Mucosa of stomach (tissue), 1 donor: Measurements from ENCODE around the gene BNC1.

Experiments
- H3K27me3 ChIP-seq: one replicate; pipeline ENCODE4 v1.7.0; 2013; ENCODE audit warnings: mild to moderate bottlenecking, low read length; ENCODE audit not compliant: control insufficient read depth, insufficient read depth
- H3K36me3 ChIP-seq: one replicate; pipeline ENCODE4 v1.7.0; 2013; ENCODE audit warnings: low read length; ENCODE audit not compliant: control insufficient read depth, insufficient read depth
- H3K4me1 ChIP-seq: one replicate; pipeline ENCODE4 v1.7.0; 2013; ENCODE audit warnings: mild to moderate bottlenecking, low read length; ENCODE audit not compliant: control insufficient read depth, insufficient read depth
- H3K4me3 ChIP-seq: one replicate; pipeline ENCODE4 v1.7.0; 2013; ENCODE audit warnings: low read length
- H3K9ac ChIP-seq: one replicate; pipeline ENCODE4 v1.7.0; 2013; ENCODE audit warnings: mild to moderate bottlenecking, low read length, moderate library complexity
- H3K9me3 ChIP-seq: one replicate; pipeline ENCODE4 v1.7.0; 2013; ENCODE audit warnings: mild to moderate bottlenecking, low read length, moderate library complexity; ENCODE audit not compliant: control insufficient read depth
- donor health status: Pancreatic carcinoma.

Gene BNC1

DNA sequence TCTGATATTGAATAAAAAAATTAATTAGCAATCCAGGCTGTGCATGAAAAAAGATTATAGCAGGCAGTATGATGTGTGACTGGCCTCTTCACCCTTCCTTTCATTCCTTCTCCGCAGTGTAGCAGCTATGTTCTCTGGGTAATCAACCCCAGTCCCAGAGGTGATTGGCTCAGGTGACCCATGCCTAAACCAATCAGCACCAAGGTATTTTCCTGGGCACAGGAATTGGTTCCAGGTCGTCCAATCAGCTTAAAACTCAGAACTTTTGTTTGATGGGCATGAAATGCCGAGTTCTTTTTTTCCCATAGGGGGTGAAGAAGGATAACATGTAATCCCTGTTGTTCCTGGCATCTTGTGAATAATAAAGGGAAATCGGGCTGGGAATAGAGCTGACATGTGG is 5.8 kb upstream of the BNC1 start:
- peaks cover 16% of the 10 kb centered on the region for H3K27me3 ChIP-seq
- no peak overlapping the region for H3K4me3 ChIP-seq
- no peaks in the 10 kb centered on the region for H3K9me3 ChIP-seq
- H3K36me3 ChIP-seq, result no peaks in the 10 kb centered on the region
- H3K4me1 ChIP-seq, result no peaks in the 10 kb centered on the region
- no peak overlapping the region for H3K9ac ChIP-seq

- Histone ChIP-seq H3K9ac (no peak overlapping the region), H3K36me3 (no peaks in the 10 kb centered on the region), H3K9me3 (no peaks in the 10 kb centered on the region), H3K4me1 (no peaks in the 10 kb centered on the region), H3K27me3 (peaks cover 23% of the 10 kb centered on the region), H3K4me3 (no peak overlapping the region)
Measured at GRCh38 chr15:83289160-83289559, 4.7 kb upstream of the BNC1 start.

- no peak overlapping the region for H3K9ac ChIP-seq
- H3K9me3 ChIP-seq, result no peaks in the 10 kb centered on the region
- no peaks in the 10 kb centered on the region for H3K4me1 ChIP-seq
- no peaks in the 10 kb centered on the region for H3K36me3 ChIP-seq
- H3K4me3 ChIP-seq, result no peak overlapping the region
- H3K27me3 ChIP-seq, result peaks cover 31% of the 10 kb centered on the region
Measured at GRCh38 chr15:83288381-83288801, 3.9 kb upstream of the BNC1 start.

DNA sequence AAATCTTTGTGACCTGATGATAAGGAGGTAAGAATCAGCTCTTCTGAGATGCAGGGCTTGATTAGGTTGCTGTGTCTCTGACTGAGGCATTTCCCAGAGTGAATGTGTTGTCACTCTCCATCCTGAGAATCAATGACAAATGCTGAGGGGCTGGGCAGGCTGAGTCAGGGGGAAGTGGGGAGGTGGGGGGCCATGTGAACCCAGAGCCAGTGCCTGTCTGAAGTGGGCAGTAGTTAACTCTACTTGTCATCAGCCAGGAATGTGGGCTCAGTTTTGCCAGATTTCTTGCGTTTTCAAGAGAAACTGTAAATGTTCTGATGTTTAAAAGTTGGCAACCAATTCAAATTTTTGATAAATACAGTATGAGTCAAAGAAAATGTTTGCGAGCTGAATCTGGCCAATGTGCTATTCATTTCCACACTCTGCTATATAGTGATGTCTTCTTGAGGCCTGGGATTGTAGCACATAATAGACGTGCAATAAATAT is 3.1 kb upstream of the BNC1 start:
- H3K9me3 ChIP-seq, result no peaks in the 10 kb centered on the region
- H3K4me1 ChIP-seq, result no peaks in the 10 kb centered on the region
- peaks cover 39% of the 10 kb centered on the region for H3K27me3 ChIP-seq
- no peak overlapping the region for H3K4me3 ChIP-seq
- no peaks in the 10 kb centered on the region for H3K36me3 ChIP-seq
- H3K9ac ChIP-seq, result no peak overlapping the region

DNA sequence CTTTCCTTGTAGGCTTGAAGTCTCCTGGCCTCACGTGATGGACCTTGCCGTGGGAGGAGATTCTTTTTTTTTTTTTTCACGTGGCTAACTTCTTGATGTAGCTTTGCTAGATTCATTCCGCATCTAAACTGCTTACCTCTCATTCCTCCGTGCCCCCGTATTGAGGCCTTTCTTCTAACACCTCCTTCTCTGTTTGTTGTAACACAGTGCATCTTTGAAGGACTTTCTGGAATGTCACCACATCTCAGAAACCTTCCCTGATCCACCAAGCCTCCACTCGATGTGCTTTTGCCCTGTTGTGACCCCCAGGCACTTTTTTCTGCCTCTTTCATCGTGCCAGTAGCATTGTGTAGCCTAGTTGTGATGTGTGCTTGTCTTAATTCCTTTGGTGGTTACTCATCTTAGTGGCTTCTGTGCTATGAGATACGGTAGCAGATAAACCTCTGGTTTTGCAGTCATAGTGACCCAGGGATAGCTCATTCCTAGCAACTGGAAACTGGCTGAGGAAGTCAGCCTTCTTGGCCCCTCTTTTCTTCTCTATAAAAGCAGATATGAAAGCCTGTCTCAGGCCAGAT is 1.6 kb upstream of the BNC1 start:
- Histone ChIP-seq H3K4me1 (no peaks in the 10 kb centered on the region), H3K36me3 (no peaks in the 10 kb centered on the region), H3K4me3 (no peak overlapping the region), H3K9me3 (no peaks in the 10 kb centered on the region), H3K9ac (no peak overlapping the region), H3K27me3 (peaks cover 50% of the 10 kb centered on the region)

GRCh38 chr15:83285284-83285978 is 967 bp upstream of the BNC1 start:
- Histone ChIP-seq H3K9me3 (no peaks in the 10 kb centered on the region), H3K27me3 (peaks cover 55% of the 10 kb centered on the region), H3K36me3 (no peaks in the 10 kb centered on the region)

GRCh38 chr15:83283813-83284558 is 478 bp downstream of the BNC1 start:
- no peaks in the 10 kb centered on the region for H3K4me1 ChIP-seq
- H3K27me3 ChIP-seq, result peaks cover 58% of the 10 kb centered on the region
- H3K4me3 ChIP-seq, result no peak overlapping the region
- H3K36me3 ChIP-seq, result no peaks in the 10 kb centered on the region
- no peak overlapping the region for H3K9ac ChIP-seq
- no peaks in the 10 kb centered on the region for H3K9me3 ChIP-seq

More at GRCh38 chr15:83285284-83285978, 967 bp upstream of the BNC1 start:
- Histone ChIP-seq H3K4me3 (no peak overlapping the region), H3K9ac (no peak overlapping the region), H3K4me1 (no peaks in the 10 kb centered on the region)

DNA sequence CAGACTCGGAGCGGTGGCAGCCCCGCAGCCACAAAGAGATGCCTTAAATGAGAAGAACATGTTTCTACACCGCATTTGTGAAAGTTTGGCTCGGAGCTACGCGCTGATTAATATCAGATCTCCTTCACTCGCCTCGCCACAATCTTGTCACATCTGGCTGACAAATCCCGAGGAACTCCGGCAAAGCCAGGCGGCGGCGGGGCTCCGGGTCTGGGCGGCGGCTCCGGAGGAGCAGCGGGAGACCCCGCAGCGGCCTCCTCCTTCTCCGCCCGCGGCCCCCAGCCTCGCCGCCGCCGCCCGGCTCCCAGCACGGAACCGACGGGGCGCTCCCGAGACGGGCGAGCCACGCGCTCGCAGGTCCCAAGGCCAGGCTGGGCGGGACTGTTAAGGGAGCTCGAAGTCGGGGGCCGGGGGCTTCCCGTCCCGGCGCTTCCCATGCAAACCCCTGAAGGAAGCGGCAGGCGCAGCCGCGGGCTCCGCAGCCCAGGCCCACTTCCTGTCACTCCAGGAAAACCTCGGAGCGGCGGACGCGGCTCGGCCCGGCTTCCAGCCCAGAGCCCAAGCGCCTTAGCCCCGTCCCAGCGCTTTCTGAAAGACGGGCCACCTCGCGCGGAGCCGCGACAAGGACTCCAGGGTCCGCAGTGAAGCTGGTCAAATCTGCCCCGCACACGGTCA is 1.2 kb downstream of the BNC1 start:
- no peak overlapping the region for H3K4me3 ChIP-seq
- H3K36me3 ChIP-seq, result no peaks in the 10 kb centered on the region
- no peaks in the 10 kb centered on the region for H3K4me1 ChIP-seq
- H3K9ac ChIP-seq, result no peak overlapping the region
- no peaks in the 10 kb centered on the region for H3K9me3 ChIP-seq
- peaks cover 58% of the 10 kb centered on the region for H3K27me3 ChIP-seq

DNA sequence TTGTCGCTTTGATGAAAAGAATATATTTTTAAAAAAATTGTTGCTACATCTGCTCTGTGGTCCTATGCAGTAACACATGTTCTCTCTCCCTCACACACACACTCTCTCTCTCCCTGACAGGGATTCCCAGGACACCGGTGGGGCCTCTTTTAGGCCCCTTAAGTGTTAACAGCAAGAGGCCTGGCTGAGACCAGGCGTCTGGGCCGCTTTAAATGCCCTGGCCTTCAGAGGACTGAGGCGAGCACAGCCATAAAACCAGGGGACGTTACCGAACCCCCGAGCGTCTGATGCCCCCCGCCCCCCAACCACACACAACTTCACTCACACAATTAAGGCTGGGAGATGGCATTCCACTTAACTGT is 1.7 kb downstream of the BNC1 start:
- H3K9me3 ChIP-seq, result no peaks in the 10 kb centered on the region
- no peaks in the 10 kb centered on the region for H3K36me3 ChIP-seq
- H3K9ac ChIP-seq, result no peak overlapping the region
- no peak overlapping the region for H3K4me3 ChIP-seq
- H3K4me1 ChIP-seq, result no peaks in the 10 kb centered on the region
- peaks cover 58% of the 10 kb centered on the region for H3K27me3 ChIP-seq

- peaks cover 58% of the 10 kb centered on the region for H3K27me3 ChIP-seq
- no peaks in the 10 kb centered on the region for H3K36me3 ChIP-seq
- H3K4me3 ChIP-seq, result no peak overlapping the region
- H3K4me1 ChIP-seq, result no peaks in the 10 kb centered on the region
- no peak overlapping the region for H3K9ac ChIP-seq
- no peaks in the 10 kb centered on the region for H3K9me3 ChIP-seq
Measured at GRCh38 chr15:83282141-83282540, 2.3 kb downstream of the BNC1 start.

GRCh38 chr15:83278191-83278590 is 6.3 kb downstream of the BNC1 start:
- H3K4me3 ChIP-seq, result no peak overlapping the region
- H3K4me1 ChIP-seq, result no peaks in the 10 kb centered on the region
- H3K27me3 ChIP-seq, result peaks cover 28% of the 10 kb centered on the region

GRCh38 chr15:83276661-83277060 is 7.8 kb downstream of the BNC1 start:
- Histone ChIP-seq H3K36me3 (no peaks in the 10 kb centered on the region), H3K27me3 (peaks cover 17% of the 10 kb centered on the region), H3K4me1 (no peaks in the 10 kb centered on the region), H3K9ac (no peak overlapping the region), H3K4me3 (no peak overlapping the region), H3K9me3 (no peaks in the 10 kb centered on the region)

More at GRCh38 chr15:83278191-83278590, 6.3 kb downstream of the BNC1 start:
- H3K9ac ChIP-seq, result no peak overlapping the region
- H3K36me3 ChIP-seq, result no peaks in the 10 kb centered on the region
- H3K9me3 ChIP-seq, result no peaks in the 10 kb centered on the region
